Stromal cell of bone marrow (primary cell): ENCODE data around the gene KAZALD1.

Source experiments
- DNase-seq: peaks from one replicate; pipeline ENCODE4 v3.0.0-alpha.2; 2012; ENCODE audit warnings: low read depth

Gene KAZALD1

GRCh38 chr10:101095004-101095403 lies 33.2 kb downstream of the KAZALD1 start:
- DNase-seq: no peak

- DNase-seq: peak; percentile 22
Observed at GRCh38 chr10:101095550-101096213, 33.9 kb downstream of the KAZALD1 start.

- DNase-seq: no peak
Observed at GRCh38 chr10:101096378-101096777, 34.6 kb downstream of the KAZALD1 start.

DNA sequence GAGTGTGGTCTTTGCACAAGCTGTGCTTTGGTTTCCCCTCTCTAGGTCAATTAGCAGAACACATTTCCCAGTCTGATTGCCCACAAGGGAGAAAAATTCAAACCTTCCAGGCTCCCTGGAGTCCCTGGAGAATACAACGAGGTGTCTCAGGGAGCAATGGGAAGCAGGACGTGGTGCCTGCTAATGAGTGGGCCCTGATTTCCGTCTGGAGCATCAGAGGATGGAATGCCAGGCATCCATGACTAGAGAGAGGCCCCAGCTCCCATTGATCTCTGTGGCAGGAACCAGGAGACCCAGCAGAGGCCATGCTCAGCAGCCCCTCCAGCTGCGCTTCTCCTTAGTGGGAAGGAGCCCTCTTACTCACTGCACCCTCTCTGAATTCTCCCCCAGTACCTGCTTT lies 36.1 kb downstream of the KAZALD1 start:
- DNase-seq: no peak

- DNase-seq: no peak
Observed at GRCh38 chr10:101099901-101100300, 38.1 kb downstream of the KAZALD1 start.

GRCh38 chr10:101101372-101101881 lies 39.6 kb downstream of the KAZALD1 start:
- no peak for DNase-seq

DNA sequence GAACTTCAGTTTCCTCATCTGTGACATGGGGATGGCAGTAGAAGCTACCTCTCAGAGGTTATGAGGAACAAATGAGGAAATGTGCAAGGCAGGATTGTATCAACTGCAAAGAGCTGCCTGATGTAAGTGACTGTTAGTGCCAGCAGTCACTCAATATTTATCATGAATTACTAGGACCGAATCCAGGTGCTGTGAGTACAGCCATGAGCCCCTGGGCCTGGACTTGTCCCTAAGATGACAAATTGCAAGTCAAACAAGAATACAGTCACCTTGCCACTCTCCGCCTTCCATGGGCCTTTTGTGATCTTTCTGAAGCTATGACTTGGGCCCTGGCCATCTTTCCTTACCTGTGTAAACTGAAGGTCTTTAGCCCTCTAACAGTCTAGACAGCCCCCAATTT lies 41.6 kb downstream of the KAZALD1 start:
- no peak for DNase-seq

GRCh38 chr10:101106351-101106750 lies 44.6 kb downstream of the KAZALD1 start:
- DNase-seq: no peak

DNA sequence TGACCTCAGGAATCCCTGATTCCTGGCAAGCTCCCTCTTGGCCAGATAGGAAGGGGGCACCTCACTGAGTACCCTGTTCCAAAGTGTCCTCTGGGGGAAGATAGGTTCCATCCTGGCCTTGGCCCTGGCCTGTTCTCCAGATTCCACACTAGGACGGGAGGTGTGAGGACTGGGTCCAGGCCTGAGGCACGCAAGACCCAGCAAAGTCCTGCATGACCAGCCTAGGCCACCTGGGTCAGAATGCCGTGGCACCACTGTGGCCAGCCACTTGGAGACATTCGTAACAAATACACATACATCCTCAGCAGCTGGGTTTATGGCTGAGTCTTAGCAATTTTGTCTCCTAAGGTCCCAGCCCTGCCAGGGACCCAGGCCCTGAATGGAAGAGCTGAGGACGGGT lies 46.0 kb downstream of the KAZALD1 start:
- DNase-seq: no peak

- DNase-seq: no peak
Observed at GRCh38 chr10:101110856-101111523, 49.2 kb downstream of the KAZALD1 start.

DNA sequence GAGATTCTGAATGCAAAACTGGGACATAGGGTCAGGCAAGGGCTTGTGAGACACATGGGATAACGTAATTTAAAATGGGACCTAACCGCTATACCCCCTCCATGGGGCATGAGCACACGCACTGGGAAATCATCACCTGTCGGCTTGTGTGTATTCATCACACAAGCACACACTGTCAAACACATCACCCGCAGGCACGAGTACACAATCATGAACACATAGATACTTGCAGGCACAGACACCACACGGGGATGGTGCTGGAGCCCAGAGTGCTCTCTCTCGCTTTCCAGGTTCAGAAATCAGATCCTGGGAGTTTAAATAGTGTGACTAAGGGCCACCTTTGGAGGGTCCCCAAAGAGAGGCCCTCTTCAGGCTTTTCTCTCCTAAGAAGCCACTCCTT lies 49.8 kb downstream of the KAZALD1 start:
- no peak for DNase-seq

- DNase-seq: no peak
Observed at GRCh38 chr10:101112799-101113594, 51.2 kb downstream of the KAZALD1 start.

- no peak for DNase-seq
Observed at GRCh38 chr10:101113890-101114403, 52.2 kb downstream of the KAZALD1 start.

- no peak for DNase-seq
Observed at GRCh38 chr10:101114646-101115045, 52.9 kb downstream of the KAZALD1 start.
